Measurements from ENCODE around the gene PCDHGA1.
A peak's percentile ranks its signal among the peaks of the same experiment; 100 is the strongest.

PCDHGA1 gene

DNA sequence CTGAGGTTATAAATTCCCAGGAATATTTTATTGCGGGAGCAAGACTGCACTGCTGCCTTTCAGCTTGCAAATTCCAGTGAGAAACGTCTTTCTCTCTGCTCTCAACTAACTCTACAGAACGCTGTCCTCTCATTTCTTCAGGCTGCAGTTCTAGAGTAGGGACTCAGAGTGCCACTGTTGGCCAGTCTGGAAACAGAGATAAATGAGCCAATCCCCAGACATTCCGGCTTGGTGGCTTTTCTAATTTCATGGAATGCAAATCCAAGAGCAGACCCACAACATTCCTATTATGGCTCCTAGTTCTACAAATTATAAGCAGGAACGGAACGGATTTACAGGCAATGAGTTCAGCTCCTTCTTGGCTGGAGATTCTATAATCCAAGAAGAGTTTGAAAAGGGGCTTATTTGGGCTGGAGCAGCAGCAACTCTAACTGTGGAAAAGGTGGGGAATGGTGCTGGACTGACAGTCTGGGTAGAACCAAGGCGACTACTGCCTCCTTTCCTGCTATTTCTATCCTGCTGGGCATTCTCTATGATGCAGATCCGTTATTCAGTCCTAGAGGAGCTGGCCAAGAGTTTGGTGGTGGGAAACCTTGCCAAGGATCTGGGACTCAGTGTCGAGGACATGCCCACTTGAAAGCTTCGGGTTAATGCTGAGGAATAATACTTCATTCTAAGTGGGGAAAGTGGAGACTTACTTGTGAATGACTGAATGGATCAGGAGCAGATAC, 109.3 kb downstream of the PCDHGA1 start:
- DNase-seq, result no peak

DNA sequence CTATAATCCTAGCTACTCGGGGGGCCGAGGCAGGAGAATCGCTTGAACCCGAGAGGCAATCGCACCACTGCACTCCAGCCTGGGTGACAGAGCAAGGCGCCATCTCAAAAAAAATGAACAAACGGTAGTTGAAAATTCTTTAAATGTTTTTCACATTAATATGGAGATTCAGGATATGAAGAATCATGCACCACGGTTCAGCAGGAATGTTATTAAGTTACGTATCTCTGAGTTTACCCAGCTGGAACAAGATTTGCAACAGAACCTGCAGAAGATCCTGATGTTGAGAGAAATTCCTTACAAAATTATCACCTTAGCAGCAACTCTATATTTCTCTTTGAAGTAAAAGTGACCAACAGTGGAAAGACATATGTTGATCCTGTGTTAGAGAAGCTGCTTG, 110.0 kb downstream of the PCDHGA1 start:
- DNase-seq, result no peak

DNA sequence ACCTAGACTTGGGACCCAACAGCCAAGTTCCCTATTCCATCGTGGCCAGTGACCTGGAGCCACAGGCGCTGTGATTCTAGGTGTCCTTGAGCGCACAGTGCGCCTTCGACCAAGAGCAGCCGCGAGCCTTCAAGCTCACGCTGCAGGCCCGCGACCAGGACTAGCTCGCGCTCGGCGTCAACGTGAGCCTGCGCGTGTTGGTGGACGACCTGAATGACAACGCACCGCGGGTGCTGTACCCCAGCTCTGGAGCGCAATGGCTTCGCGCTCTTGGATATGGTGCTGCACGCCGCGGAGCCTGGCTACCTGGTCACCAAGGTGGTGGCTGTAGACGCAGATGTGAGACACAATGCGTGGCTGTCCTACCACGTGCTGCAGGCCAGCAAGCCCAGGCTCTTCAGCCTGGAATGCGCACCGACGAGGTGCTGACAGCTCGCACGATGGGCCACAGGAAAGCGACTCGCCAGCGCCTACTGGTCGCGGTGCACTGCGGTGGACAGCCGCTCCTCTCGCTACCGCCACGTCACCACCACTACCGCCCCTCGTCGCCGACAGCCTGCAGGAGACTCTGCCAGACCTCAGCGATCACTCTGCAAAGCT, 111.4 kb downstream of the PCDHGA1 start:
- DNase-seq, result no peak

DNA sequence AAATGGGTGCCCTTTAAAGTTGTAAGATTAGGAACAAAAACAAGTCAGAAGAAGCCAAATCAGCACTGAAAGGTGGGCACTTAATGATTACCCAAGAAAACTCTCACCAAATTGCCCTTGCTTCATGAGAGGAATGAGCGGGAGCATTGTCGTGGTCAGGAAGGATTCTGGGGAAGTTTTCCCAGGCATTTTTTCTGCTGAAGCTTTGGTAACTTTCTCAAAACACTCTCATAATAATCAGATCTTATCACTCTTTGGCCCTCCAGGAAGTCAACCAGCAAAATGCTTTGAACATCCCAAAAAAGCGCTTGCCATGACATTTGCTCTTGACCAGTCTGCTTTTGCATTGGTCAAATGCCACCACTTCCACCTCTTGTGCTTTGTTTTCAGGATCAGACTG, 135.0 kb downstream of the PCDHGA1 start:
- DNase-seq, result no peak

DNA sequence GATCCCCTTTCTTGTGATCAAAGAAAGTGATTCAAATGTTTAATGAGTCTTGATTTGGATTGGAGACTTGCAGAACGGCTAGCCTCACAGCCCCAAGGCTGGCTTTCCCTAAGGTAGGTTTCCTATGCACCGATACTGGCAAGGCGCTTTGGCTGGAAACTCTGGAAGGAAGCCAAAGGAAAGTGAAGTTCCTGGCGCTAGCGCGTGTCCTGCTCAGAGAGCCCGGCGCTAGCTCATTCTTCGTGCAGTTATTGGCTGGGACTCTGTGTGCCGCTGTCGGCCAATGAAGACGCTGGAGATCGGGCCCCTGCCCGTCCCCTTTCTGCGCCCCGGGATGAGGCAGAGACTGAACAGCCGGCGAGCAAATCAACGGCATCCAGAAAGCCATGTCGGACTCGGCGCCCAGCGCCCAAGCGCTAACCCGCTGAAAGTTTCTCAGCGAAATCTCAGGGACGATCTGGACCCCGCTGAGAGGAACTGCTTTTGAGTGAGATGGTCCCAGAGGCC, 145.4 kb downstream of the PCDHGA1 start, which contains the start of gene PCDHGC3:
PCDHGC3 (plus strand) TSS at position 342 of the 507 bp plus-strand sequence; CDS start at position 493, 151 bp downstream.
- peak in 43 of 51 donors; percentile 43 to 92 (median 82) for DNase-seq

DNA sequence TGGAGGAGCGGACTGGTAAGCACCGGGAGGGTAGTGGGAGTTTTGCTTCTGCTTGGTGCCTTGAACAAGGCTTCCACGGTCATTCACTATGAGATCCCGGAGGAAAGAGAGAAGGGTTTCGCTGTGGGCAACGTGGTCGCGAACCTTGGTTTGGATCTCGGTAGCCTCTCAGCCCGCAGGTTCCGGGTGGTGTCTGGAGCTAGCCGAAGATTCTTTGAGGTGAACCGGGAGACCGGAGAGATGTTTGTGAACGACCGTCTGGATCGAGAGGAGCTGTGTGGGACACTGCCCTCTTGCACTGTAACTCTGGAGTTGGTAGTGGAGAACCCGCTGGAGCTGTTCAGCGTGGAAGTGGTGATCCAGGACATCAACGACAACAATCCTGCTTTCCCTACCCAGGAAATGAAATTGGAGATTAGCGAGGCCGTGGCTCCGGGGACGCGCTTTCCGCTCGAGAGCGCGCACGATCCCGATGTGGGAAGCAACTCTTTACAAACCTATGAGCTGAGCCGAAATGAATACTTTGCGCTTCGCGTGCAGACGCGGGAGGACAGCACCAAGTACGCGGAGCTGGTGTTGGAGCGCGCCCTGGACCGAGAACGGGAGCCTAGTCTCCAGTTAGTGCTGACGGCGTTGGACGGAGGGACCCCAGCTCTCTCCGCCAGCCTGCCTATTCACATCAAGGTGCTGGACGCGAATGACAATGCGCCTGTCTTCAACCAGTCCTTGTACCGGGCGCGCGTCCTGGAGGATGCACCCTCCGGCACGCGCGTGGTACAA, 146.0 kb downstream of the PCDHGA1 start:
- peak in 11 of 51 donors; percentile 27 to 80 (median 46) for DNase-seq

DNA sequence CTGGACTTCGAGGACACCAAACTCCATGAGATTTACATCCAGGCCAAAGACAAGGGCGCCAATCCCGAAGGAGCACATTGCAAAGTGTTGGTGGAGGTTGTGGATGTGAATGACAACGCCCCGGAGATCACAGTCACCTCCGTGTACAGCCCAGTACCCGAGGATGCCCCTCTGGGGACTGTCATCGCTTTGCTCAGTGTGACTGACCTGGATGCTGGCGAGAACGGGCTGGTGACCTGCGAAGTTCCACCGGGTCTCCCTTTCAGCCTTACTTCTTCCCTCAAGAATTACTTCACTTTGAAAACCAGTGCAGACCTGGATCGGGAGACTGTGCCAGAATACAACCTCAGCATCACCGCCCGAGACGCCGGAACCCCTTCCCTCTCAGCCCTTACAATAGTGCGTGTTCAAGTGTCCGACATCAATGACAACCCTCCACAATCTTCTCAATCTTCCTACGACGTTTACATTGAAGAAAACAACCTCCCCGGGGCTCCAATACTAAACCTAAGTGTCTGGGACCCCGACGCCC, 146.8 kb downstream of the PCDHGA1 start:
- DNase-seq, result peak in 2 of 51 donors; percentile 30 to 60

DNA sequence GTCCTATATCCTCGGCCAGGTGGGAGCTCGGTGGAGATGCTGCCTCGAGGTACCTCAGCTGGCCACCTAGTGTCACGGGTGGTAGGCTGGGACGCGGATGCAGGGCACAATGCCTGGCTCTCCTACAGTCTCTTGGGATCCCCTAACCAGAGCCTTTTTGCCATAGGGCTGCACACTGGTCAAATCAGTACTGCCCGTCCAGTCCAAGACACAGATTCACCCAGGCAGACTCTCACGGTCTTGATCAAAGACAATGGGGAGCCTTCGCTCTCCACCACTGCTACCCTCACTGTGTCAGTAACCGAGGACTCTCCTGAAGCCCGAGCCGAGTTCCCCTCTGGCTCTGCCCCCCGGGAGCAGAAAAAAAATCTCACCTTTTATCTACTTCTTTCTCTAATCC, 147.5 kb downstream of the PCDHGA1 start:
- DNase-seq, result no peak

DNA sequence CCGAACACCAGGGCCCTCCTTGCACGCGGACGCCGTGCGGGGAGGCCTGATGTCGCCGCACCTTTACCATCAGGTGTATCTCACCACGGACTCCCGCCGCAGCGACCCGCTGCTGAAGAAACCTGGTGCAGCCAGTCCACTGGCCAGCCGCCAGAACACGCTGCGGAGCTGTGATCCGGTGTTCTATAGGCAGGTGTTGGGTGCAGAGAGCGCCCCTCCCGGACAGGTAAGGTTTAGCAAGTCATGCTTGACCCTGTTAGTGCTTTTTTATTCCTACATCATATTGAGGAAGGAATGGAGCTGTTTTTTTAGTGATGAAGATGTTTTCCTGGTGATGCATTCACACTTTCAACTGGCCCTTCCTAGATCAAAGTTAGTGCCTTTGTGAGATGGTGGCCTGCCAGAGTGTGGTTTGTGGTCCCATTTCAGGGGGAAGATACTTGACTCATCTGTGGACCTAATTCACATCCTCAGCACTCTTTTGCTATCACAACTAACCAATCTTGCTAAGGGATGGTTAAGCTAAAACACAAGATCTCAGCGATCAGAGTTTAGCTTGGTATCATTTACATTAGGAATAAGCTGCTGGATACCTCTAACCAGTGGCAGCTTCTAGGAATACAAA, 148.1 kb downstream of the PCDHGA1 start:
- no peak for DNase-seq

DNA sequence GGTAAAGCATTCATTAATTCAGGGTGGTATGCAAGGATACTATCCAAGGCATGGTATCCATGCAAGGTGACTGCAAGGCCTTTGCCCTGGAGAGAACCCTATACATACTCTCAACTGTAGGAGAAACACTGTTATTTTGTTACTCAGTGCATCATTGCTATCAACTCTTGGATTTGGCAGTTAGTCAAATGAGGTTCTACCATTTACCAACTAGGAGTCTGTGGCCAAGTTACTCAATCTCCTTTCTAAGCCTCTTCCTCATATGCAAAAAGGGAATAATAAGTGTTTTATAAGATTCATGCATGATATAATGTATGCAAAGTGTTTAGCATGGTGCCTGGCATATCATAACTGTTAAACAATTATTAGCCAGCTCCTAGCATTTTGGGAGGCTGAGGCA, 149.5 kb downstream of the PCDHGA1 start:
- DNase-seq, result no peak

DNA sequence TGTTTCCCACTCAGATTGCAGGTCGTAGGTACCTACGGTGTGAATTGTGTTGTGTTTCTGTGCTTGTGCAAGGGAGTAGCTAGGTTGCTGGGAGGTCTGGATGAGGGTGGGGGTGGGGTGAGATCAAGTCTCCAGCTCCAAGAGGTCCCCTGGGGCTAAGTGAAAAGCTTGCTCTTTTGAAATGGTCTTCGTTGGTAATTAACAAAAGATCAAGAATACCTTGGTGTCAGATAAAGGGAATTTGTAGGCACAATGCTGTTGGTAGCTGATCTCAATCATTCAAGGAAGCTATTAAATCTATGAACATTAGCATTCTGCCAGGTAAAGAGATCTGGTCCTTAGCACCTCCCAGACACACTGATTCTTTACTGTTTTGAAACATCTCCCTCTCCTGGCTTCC, 153.6 kb downstream of the PCDHGA1 start:
- DNase-seq, result peak in 1 of 51 donors; percentile 31

DNA sequence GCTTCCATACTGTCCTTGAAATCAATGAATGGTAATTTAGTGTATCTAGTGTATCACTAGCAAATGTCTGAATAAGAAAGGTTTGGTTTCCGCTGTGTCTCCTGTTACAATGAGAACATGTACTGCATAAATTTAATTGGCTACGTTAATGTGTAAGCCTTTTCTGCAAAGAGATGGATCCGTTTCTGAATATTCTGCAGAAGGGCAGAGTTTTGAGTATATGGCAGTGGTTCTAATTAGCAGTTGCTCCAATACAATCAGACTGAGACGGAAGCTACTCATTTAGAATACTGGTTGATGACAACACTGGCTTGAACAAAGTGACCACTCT, 154.0 kb downstream of the PCDHGA1 start:
- DNase-seq, result peak in 1 of 51 donors; percentile 68

DNA sequence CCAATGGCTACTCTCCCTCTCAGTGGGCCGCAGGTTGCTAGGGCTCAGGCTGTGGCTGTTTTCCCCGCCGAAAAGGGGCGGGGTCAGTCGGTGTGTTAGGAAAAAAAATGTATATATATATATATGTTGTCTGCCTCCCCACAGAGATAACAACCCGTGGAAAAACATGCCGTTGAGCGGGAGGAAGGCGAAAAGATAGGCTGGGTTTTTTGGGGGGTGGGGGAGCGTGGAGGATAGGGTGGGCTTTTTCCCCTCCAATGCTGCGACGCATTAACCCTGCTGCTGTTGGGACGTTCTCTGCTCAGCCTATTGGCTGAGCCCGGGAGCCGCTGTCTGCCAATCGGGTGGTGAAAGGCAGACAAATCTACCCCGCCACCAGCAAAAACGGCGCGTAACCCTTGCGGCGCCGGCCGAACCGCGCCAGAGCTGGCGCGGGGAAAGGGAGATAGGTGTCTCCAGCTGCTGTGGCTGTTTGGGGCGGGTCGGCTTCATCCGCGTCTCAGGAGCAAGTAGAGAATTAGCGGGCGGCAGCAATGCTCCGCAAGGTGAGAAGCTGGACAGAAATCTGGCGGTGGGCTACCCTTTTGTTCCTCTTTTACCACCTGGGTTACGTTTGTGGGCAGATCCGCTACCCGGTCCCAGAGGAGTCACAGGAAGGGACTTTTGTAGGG, 154.5 kb downstream of the PCDHGA1 start, which contains the start of gene PCDHGC4:
PCDHGC4 (plus strand) TSS at position 390 of the 671 bp plus-strand sequence; CDS start at position 534, 144 bp downstream.
- peak in 19 of 51 donors; percentile 33 to 69 (median 53) for DNase-seq

DNA sequence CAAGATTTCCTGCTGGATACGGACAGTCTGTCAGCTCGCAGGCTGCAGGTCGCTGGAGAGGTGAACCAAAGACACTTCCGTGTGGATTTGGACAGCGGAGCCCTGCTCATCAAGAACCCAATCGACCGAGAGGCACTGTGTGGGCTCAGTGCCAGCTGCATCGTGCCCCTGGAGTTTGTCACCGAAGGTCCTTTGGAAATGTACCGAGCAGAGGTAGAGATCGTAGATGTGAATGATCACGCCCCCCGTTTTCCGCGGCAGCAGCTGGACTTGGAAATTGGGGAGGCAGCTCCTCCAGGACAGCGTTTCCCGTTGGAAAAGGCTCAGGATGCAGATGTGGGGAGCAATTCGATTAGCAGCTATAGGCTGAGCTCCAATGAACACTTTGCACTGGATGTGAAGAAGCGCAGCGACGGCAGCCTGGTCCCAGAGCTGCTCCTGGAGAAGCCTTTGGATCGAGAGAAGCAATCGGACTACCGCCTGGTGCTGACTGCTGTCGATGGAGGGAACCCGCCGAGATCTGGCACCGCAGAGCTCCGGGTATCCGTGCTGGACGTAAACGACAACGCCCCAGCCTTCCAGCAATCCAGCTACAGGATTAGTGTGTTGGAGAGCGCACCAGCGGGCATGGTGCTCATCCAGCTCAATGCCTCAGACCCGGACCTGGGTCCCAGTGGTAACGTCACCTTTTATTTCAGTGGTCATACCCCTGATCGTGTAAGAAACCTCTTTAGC, 155.2 kb downstream of the PCDHGA1 start:
- DNase-seq, result peak in 4 of 51 donors; percentile 19 to 64 (median 46)

DNA sequence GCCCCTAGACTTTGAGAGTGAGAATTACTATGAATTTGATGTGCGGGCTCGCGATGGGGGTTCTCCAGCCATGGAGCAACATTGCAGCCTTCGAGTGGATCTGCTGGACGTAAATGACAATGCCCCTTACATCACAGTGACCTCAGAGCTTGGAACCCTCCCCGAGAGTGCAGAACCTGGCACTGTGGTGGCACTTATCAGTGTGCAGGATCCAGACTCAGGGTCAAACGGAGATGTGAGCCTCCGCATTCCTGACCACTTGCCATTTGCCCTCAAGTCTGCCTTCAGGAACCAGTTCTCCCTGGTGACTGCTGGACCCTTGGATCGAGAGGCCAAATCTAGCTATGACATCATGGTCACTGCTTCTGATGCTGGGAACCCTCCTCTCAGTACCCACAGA, 155.8 kb downstream of the PCDHGA1 start:
- no peak for DNase-seq

DNA sequence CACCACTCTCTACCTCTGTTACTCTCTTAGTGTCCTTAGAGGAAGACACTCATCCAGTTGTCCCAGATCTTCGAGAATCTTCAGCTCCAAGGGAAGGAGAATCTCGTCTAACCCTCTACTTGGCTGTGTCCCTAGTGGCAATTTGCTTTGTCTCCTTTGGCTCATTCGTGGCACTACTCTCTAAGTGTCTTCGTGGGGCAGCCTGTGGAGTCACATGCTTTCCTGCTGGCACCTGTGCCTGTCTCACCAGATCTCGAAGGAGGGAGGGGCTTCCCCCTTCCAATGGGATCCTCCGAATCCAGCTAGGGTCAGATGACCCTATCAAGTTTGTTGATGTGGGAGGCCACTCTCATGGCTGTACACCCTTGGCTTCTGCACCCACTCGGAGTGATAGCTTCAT, 156.8 kb downstream of the PCDHGA1 start:
- DNase-seq, result no peak

DNA sequence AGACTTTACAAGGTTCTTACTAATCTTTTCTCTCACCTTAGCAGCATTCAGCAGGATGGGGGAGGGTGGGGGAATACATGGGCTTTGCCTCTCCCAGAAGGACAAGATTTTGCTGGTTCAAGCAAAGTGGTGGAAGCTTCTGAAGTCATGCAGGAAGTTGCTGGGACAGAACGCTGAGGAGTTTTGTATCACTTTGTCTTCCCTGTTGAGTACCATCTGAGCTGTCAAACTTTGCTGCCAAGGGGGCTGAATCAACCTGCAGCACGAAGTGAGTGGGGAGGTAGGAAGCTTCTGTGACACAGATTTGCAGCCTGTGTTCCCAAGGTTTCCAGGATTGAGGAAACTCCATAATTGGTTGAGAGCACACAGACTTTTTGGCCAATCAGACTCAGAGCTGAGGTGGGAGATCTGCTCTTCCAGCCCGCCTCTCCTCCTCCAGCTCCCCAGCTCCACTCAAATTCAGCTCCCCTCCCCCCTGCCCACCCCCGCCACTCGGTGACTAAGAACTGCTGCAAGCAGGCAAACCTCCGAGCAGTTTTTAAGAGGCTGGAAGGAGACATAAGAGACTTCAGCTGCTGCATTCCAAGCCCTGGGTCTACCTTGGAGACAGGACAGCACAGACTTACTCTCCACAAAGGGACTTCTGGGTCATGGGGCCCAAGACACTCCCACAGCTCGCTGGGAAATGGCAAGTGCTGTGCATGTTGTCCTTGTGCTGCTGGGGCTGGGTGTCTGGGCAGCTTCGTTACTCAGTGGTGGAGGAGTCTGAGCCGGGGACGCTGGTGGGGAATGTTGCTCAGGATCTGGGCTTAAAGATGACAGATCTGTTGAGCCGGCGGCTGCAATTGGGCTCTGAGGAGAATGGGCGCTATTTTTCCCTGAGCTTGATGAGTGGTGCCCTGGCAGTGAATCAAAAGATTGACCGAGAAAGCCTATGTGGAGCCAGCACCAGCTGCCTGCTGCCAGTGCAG, 158.6 kb downstream of the PCDHGA1 start, which contains the start of gene PCDHGC5:
PCDHGC5 (plus strand) TSS at position 491 of the 971 bp plus-strand sequence; CDS start at position 651, 160 bp downstream.
- DNase-seq, result peak in 26 of 51 donors; percentile 27 to 86 (median 69)

DNA sequence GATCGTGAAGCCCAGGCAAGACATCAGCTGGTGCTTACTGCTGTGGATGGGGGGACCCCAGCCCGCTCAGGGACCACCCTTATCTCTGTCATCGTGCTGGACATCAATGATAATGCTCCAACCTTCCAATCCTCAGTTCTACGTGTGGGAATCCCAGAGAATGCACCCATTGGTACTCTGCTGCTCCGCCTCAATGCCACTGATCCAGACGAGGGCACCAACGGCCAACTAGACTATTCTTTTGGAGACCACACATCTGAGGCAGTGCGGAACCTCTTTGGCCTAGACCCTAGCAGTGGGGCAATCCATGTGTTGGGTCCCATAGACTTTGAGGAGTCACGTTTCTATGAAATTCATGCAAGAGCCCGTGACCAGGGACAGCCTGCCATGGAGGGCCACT, 159.5 kb downstream of the PCDHGA1 start:
- peak in 1 of 51 donors; percentile 41 for DNase-seq
